ENCODE results near the gene FOXI1. TPM values are rescaled to one million over a fixed set of nuclear protein-coding genes. Genes with fewer than 3 reads are reported as not detected.

The FOXI1 gene
- total RNA-seq, 1 experiment from 2014 or later: not detected

GRCh38 chr5:170154297-170154696 is 48.6 kb downstream of the FOXI1 start:
- Histone ChIP-seq H3K4me2 (ENCODE audit: low read length) (no peak overlapping the region), H3K4me3 (replicated peaks in 1 of 2; ENCODE audit: low read depth in 1 of 2, low read length in 2 of 2) (no peak overlapping the region), H3K27ac (ENCODE audit: low read depth, low read length) (no peak overlapping the region), H4K20me1 (ENCODE audit: insufficient read depth) (no peaks in the 10 kb centered on the region), H3K36me3 (ENCODE audit: control insufficient read depth in 1 of 2, insufficient read depth in 2 of 2, low read length in 2 of 2) (no peaks in the 10 kb centered on the region), H3K4me1 (ENCODE audit: control insufficient read depth in 1 of 2, insufficient read depth in 2 of 2, low read length in 2 of 2) (peaks cover 17 to 35% of the 10 kb centered on the region in 2 experiments), H3K27me3 (ENCODE audit: insufficient read depth, low read length) (no peaks in the 10 kb centered on the region), H3K79me2 (ENCODE audit: insufficient read depth, low read length) (no peaks in the 10 kb centered on the region), H3K9me2 (ENCODE audit: insufficient read depth) (no peaks in the 10 kb centered on the region), H3K9ac (ENCODE audit: low read length) (no peak overlapping the region), H3K9me3 (ENCODE audit: control insufficient read depth in 1 of 2, insufficient read depth in 1 of 2, low read depth in 1 of 2, low read length in 2 of 2) (no peaks in the 10 kb centered on the region), H2AFZ (ENCODE audit: low read depth, low read length, poor library complexity, severe bottlenecking) (no peak overlapping the region)
- no peak for ATAC-seq
- ChIA-PET CTCF (no interaction called here), POLR2A (no interaction called here), RAD21 (ENCODE audit: low non-redundant PET in 1 of 2, low total read pairs in 2 of 2, uncharacterized antibody in 2 of 2, unreplicated experiment in 2 of 2) (no interaction called here)
- intact Hi-C loops (cut with micrococcal nuclease): no loop called here
- BruUV-seq (replicated peaks): no TSS peak
- DNase-seq (ENCODE audit: low read depth, low spot score): no peak
- TF ChIP-seq CTCF (IDR thresholded peaks at IDR 0.05 in 2 of 3, conservative IDR thresholded peaks at IDR 0.05 in 1 of 3; ENCODE audit: borderline replicate concordance in 1 of 3, insufficient read depth in 1 of 3, low read depth in 2 of 3, low read length in 2 of 3) (no peak), ELF1 (IDR thresholded peaks at IDR 0.05; ENCODE audit: borderline replicate concordance, low read depth) (no peak), EZH2 (IDR thresholded peaks at IDR 0.05) (no peak), ZFX (IDR thresholded peaks at IDR 0.05) (no peak), REST (IDR thresholded peaks at IDR 0.05; ENCODE audit: low read depth) (no peak), JUND (IDR thresholded peaks at IDR 0.05) (no peak), POLR2A (IDR thresholded peaks at IDR 0.05; ENCODE audit: borderline replicate concordance, extremely low read depth, insufficient read depth, insufficient read length) (no peak), EGR1 (IDR thresholded peaks at IDR 0.05; ENCODE audit: low read depth) (no peak), MAX (IDR thresholded peaks at IDR 0.05) (no peak), CEBPB (IDR thresholded peaks at IDR 0.05; ENCODE audit: low read depth) (no peak), ATF3 (IDR thresholded peaks at IDR 0.05) (no peak), TCF7L2 (IDR thresholded peaks at IDR 0.05; ENCODE audit: borderline replicate concordance, extremely low read depth, insufficient read depth, insufficient read length) (no peak)

All from HCT116 (cell line).